Activated T-cell treated with anti-CD3 and anti-CD28 coated beads for 1 hour (primary cell): Measurements from ENCODE around the gene NECTIN1.

Experiments
- DNase-seq: peaks from one replicate; pipeline ENCODE4 v3.0.0-alpha.2; 2020; ENCODE audit warnings: low read depth

Gene NECTIN1

GRCh38 chr11:119692540-119692820 lies 36.5 kb downstream of the NECTIN1 start:
- DNase-seq: no peak

GRCh38 chr11:119691701-119692539 lies 37.1 kb downstream of the NECTIN1 start:
- no peak for DNase-seq

GRCh38 chr11:119691020-119691666 lies 37.9 kb downstream of the NECTIN1 start:
- no peak for DNase-seq

- DNase-seq: no peak
These were observed 39.7 kb downstream of the NECTIN1 start for GRCh38 chr11:119689302-119689701.

GRCh38 chr11:119688356-119688755 lies 40.6 kb downstream of the NECTIN1 start:
- DNase-seq: no peak

- no peak for DNase-seq
These were observed 41.5 kb downstream of the NECTIN1 start for GRCh38 chr11:119687373-119688046.

- no peak for DNase-seq
These were observed 42.7 kb downstream of the NECTIN1 start for GRCh38 chr11:119686177-119686882.

GRCh38 chr11:119685111-119685746 lies 43.8 kb downstream of the NECTIN1 start:
- DNase-seq: no peak

GRCh38 chr11:119684361-119685110 lies 44.5 kb downstream of the NECTIN1 start:
- DNase-seq: no peak

GRCh38 chr11:119683783-119684182 lies 45.2 kb downstream of the NECTIN1 start:
- no peak for DNase-seq

- no peak for DNase-seq
These were observed 47.6 kb downstream of the NECTIN1 start for GRCh38 chr11:119681361-119681910.

GRCh38 chr11:119680541-119681360 lies 48.2 kb downstream of the NECTIN1 start:
- DNase-seq: no peak

GRCh38 chr11:119679346-119679745 lies 49.7 kb downstream of the NECTIN1 start:
- DNase-seq: no peak

GRCh38 chr11:119678351-119678750 lies 50.6 kb downstream of the NECTIN1 start:
- no peak for DNase-seq

GRCh38 chr11:119677840-119678239 lies 51.2 kb downstream of the NECTIN1 start:
- no peak for DNase-seq

- DNase-seq: no peak
These were observed 52.5 kb downstream of the NECTIN1 start for GRCh38 chr11:119676461-119677020.

GRCh38 chr11:119673759-119674336 lies 55.2 kb downstream of the NECTIN1 start:
- no peak for DNase-seq

GRCh38 chr11:119673052-119673758 lies 55.8 kb downstream of the NECTIN1 start:
- no peak for DNase-seq

- no peak for DNase-seq
These were observed 56.4 kb downstream of the NECTIN1 start for GRCh38 chr11:119672597-119672996.
